ENCODE measurements around the gene CYB5D1. TPM values are rescaled to one million over a fixed set of nuclear protein-coding genes. Genes with fewer than 3 reads are reported as not detected.

The CYB5D1 gene
- polyA plus RNA-seq, 1 donor (not counting 4 experiments of a cell fraction or from before 2014, with no cell fraction given), result 14.8 TPM

DNA sequence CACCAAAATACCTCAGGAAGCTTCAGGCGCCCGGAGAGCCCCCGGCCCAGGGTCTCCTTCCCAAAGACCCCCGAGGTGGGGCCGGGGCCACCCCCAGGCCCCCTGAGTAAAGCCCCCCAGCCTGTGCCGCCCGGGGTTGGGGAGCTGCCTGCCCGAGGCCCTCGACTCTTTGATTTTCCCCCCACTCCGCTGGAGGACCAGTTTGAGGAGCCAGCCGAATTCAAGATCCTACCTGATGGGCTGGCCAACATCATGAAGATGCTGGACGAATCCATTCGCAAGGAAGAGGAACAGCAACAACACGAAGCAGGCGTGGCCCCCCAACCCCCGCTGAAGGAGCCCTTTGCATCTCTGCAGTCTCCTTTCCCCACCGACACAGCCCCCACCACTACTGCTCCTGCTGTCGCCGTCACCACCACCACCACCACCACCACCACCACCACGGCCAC is 9.6 kb upstream of the CYB5D1 start:
- Histone ChIP-seq H3K4me1 (ENCODE audit: control insufficient read depth, extremely low read depth, insufficient read depth, low read length) (peaks cover 24% of the 10 kb centered on the region), H3K4me2 (ENCODE audit: control insufficient read depth, extremely low read depth, insufficient read depth, low read depth, low read length) (no peak overlapping the region), H3K9ac (ENCODE audit: control insufficient read depth, extremely low read depth, insufficient read depth, low read length) (no peak overlapping the region), H3K9me3 (ENCODE audit: control insufficient read depth, low read depth, low read length) (no peaks in the 10 kb centered on the region), H3K4me3 (ENCODE audit: control insufficient read depth in 2 of 3, extremely low read depth in 1 of 3, insufficient read depth in 2 of 3, low read depth in 1 of 3, low read length in 3 of 3) (no peak overlapping the region), H3K36me3 (ENCODE audit: control insufficient read depth in 2 of 2, extremely low read depth in 1 of 2, insufficient read depth in 2 of 2, low read length in 2 of 2) (peaks cover 36 to 43% of the 10 kb centered on the region in 2 experiments), H3K79me2 (ENCODE audit: control insufficient read depth, insufficient read depth, low read length) (peaks cover 32% of the 10 kb centered on the region), H3K27me3 (ENCODE audit: control insufficient read depth, extremely low read depth, insufficient read depth, low read length) (no peaks in the 10 kb centered on the region), H3K9me1 (ENCODE audit: control insufficient read depth, extremely low read depth, insufficient read depth, low read length) (no peaks in the 10 kb centered on the region), H2AFZ (ENCODE audit: control insufficient read depth, low read length) (no peak overlapping the region), H3K27ac (ENCODE audit: control insufficient read depth, insufficient read depth, low read length) (no peak overlapping the region), H4K20me1 (ENCODE audit: control insufficient read depth, extremely low read depth, insufficient read depth, low read length) (peaks cover 11% of the 10 kb centered on the region)
- DNase-seq (ENCODE audit: low read depth, low spot score), result no peak
- dilution Hi-C loops (cut with MboI; ENCODE audit: extremely low pct_ligation_motif_present, low sequenced_read_pairs), result no loop called here
- no peak for FAIRE-seq
- no peak for TF ChIP-seq EZH2 (IDR thresholded peaks at IDR 0.05; ENCODE audit: low read length)
- TF ChIP-seq, protein P1, sequence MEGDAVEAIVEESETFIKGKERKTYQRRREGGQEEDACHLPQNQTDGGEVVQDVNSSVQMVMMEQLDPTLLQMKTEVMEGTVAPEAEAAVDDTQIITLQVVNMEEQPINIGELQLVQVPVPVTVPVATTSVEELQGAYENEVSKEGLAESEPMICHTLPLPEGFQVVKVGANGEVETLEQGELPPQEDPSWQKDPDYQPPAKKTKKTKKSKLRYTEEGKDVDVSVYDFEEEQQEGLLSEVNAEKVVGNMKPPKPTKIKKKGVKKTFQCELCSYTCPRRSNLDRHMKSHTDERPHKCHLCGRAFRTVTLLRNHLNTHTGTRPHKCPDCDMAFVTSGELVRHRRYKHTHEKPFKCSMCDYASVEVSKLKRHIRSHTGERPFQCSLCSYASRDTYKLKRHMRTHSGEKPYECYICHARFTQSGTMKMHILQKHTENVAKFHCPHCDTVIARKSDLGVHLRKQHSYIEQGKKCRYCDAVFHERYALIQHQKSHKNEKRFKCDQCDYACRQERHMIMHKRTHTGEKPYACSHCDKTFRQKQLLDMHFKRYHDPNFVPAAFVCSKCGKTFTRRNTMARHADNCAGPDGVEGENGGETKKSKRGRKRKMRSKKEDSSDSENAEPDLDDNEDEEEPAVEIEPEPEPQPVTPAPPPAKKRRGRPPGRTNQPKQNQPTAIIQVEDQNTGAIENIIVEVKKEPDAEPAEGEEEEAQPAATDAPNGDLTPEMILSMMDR (optimal IDR thresholded peaks at IDR 0.05 in 1 of 3, IDR thresholded peaks at IDR 0.05 in 1 of 3, conservative IDR thresholded peaks at IDR 0.05 in 1 of 3; ENCODE audit: extremely low read depth in 1 of 3, insufficient read depth in 2 of 3, low read length in 3 of 3), result no peak

DNA sequence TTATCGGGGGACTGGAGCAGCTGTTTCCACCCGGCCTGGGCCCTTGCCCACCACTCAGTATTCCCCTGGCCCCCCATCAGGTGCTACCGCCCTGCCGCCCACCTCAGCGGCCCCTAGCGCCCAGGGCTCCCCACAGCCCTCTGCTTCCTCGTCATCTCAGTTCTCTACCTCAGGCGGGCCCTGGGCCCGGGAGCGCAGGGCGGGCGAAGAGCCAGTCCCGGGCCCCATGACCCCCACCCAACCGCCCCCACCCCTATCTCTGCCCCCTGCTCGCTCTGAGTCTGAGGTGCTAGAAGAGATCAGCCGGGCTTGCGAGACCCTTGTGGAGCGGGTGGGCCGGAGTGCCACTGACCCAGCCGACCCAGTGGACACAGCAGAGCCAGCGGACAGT is 9.1 kb upstream of the CYB5D1 start:
- no peak overlapping the region for H3K9ac ChIP-seq (ENCODE audit: control insufficient read depth, extremely low read depth, insufficient read depth, low read length)
- dilution Hi-C loops (cut with MboI; ENCODE audit: extremely low pct_ligation_motif_present, low sequenced_read_pairs), result no loop called here
- H4K20me1 ChIP-seq (ENCODE audit: control insufficient read depth, extremely low read depth, insufficient read depth, low read length), result peaks cover 11% of the 10 kb centered on the region
- TF ChIP-seq, protein P1 (optimal IDR thresholded peaks at IDR 0.05 in 1 of 3, IDR thresholded peaks at IDR 0.05 in 1 of 3, conservative IDR thresholded peaks at IDR 0.05 in 1 of 3; ENCODE audit: extremely low read depth in 1 of 3, insufficient read depth in 2 of 3, low read length in 3 of 3), result no peak
- TF ChIP-seq EZH2 (IDR thresholded peaks at IDR 0.05; ENCODE audit: low read length), result no peak
- no peak overlapping the region for H2AFZ ChIP-seq (ENCODE audit: control insufficient read depth, low read length)
- no peaks in the 10 kb centered on the region for H3K27me3 ChIP-seq (ENCODE audit: control insufficient read depth, extremely low read depth, insufficient read depth, low read length)
- peaks cover 37 to 44% of the 10 kb centered on the region in 2 experiments for H3K36me3 ChIP-seq (ENCODE audit: control insufficient read depth in 2 of 2, extremely low read depth in 1 of 2, insufficient read depth in 2 of 2, low read length in 2 of 2)
- H3K4me1 ChIP-seq (ENCODE audit: control insufficient read depth, extremely low read depth, insufficient read depth, low read length), result peaks cover 22% of the 10 kb centered on the region
- no peak for DNase-seq (ENCODE audit: low read depth, low spot score)
- no peaks in the 10 kb centered on the region for H3K9me1 ChIP-seq (ENCODE audit: control insufficient read depth, extremely low read depth, insufficient read depth, low read length)
- H3K9me3 ChIP-seq (ENCODE audit: control insufficient read depth, low read depth, low read length), result no peaks in the 10 kb centered on the region
- peaks cover 32% of the 10 kb centered on the region for H3K79me2 ChIP-seq (ENCODE audit: control insufficient read depth, insufficient read depth, low read length)
- no peak overlapping the region for H3K27ac ChIP-seq (ENCODE audit: control insufficient read depth, insufficient read depth, low read length)
- H3K4me3 ChIP-seq (ENCODE audit: control insufficient read depth in 2 of 3, extremely low read depth in 1 of 3, insufficient read depth in 2 of 3, low read depth in 1 of 3, low read length in 3 of 3), result no peak overlapping the region
- no peak for FAIRE-seq
- H3K4me2 ChIP-seq (ENCODE audit: control insufficient read depth, extremely low read depth, insufficient read depth, low read depth, low read length), result no peak overlapping the region
